NCI-H1417 treated with DMSO at 0.1 percent for 48 hours (cell line): Measurements from ENCODE around the gene HOXB9.

Experiments
- DNase-seq: peaks from one replicate; lab custom pipeline; 2025; lab: John Stamatoyannopoulos, UW

The HOXB9 gene

DNA sequence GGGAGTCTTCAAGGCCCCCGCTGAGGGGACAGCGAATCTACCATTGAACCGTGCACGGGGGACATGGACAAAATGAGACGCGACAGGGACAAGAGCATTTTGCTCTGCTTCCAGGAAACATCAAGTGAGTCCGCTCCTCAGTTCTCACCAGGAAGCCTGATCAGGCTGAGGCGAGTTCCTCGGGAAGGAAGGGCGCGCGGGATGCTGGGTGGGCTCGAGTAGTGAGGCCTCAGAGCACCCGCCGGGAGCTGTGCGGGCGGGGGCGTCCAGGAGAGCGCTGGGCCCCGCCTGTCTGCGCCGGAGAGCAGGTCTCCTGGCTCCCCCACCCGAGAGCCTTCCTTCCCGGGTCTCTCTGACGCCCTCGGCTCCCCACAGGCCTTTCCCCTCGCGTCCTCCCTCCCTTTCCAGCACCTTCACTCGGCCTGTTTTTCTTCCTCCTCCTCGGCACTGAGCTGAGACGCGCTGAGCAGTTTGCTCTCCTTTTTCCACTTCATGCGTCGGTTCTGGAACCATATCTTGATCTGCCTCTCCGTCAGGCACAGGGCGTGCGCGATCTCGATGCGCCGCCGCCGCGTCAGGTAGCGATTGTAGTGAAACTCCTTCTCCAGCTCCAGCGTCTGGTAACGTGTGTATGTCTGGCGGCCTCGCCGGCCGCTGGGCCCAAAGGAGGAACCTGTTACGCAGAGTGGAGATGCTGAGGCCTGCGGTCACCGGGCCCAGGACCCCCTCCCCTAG, 30.0 kb downstream of the HOXB9 start:
- DNase-seq = no peak

DNA sequence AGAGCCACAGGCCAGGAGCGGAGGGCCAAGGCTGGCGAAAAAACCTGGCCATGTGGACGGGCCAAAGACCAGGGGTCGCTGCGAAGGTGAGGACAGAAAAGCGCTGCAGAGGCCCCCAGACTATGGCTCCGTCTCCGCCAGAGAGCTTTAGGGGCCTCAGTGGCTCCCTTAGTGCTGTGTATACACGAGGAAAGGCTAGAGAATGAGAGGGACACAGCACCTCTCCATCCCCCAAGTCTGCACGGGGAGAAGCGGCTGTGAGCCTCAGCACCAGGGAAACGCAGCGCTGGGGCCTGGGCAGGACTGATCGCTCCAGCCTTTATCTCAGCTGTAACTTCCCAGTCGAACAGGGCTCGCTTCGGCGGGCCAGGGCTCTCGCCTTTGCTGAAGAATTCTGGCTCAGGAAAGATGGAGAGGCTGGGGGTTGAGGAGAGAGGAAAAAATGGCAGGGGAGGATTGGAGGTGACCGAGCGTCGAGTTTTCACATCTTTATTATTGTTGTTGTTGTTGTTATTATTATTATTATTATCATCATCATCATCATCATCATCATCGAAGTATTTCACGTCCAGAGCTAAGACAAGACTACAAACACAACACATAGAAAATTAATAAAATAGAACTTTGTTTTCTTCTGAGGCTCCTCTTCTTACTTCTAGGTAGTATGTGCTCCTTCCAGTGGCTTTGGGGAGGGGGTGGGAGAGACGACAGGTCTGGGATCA, 30.7 kb downstream of the HOXB9 start:
- no peak for DNase-seq

DNA sequence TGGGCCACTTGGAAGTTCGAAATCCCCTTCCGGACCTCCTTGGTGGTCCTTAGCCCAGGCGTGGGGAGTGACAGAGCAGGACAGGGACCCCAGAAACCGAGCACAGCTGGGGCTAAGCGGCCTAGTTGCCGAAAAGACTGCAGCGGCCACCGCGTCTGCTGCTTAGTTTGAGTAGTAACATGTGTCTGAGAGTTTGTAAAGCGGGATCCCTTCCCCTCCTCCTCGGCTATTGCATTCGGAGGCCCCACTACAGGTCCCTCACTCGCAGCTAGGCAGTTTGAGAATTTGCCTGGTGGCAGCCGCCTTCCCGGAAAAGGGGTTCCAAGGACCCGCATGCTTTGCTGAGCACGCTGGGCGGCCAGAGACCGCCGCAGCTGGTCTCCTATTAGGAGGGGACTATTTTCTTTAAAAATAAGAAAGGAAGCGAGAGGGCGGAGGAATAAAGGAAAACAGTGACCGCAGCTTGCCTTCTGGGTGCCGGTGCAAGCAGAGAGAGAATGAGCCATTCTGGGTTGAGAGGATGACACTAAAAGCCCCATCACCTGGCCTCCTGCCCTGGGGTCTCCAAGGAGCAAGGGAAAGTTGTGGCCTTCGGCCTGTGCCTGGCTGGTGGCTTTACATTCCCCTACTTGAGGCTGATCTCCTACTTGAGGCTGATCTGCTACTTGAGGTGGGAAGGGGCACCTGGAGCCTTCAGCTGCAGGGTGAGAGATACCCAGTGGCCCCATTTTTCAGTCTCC, 31.4 kb downstream of the HOXB9 start:
- DNase-seq = no peak

DNA sequence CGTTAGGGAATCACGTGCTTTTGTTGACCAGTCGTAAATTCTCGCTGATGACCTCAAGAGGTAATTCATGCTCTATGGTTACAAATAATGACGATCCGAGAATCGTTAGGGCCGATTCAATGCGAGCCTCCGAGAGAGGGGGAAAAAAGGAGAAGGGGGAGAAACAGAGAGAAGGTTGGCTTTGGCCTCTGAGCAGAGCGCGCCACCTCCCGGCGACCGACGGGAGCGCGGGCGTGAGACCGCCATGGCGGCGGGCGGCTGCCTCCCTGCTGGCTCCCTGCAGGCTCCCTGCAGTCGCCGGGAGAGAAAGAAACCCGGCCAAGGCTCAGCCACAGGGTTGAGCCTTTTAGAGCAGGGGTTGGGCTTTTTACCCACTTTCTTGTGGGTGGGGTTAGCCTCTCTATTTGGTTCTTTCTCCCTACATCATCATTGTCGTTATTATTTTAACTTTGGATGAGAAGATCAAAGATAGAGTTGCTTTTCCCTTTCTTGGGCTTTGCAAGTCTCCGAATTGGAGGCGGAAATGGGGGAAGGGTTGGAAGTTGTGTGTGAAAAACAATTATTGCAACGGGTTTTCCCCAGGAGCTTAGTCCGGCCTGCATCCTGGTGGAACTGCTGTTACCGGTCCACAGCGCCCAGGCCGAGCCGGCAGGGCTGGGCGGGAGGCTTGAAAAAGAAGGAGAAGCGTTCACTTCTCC, 32.2 kb downstream of the HOXB9 start:
- DNase-seq = peak; percentile 83

DNA sequence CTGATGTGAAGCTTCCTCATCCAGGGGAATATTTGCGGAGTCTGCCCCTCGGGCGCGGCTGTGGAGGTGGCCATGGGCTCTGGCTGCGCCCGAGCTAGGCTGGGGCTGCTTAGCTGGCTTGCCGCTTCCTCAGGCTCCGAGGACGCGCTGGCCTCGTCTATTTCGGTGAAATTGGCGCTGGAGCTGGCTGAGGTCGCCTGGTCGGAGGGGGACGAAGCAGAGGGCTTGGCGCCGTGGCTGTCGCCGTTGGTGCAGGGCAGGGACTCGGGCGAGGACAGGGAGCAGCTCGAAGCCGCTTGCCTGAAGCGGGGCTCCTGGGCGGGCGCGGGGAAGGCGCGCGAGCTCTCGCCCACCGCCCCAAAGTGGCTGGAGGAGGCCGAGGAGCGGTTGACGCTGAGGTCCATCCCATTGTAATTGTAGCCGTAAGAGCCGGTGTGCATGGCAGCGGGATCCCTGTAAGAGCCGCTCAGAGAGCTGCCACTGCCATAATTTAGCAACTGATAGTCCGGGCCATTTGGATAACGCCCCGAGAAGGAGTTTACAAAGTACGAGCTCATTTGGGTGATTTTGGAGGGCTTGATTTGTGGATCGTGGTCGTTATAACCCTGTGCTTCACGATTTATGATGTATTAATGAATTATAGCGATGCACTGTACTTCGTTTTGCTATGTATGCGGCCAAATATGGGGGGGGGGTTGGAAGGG, 32.9 kb downstream of the HOXB9 start, which contains the start of gene HOXB5:
Gene HOXB5 (minus strand): TSS at position 654 of the 704 bp plus-strand sequence. CDS start 97 bp downstream, at position 557.
- DNase-seq = no peak

DNA sequence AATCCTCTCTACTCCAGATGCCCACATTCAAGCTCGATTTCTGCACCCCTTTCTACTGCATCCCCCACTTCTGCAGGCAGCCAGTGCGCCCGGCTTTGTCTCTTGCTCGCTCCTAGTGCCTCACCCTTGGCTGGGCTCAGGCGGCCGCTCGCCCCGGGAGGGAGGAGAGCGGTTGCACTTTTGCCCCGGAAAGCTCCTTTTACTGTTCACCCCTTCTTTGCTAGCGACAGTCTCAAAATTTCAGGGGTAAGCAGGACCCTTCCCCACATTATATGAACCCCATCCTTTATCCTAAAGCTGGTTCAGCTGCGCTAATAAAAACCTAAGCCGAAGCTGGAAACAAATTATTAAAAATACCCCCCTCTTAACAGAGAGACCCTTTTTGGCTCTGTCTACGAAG, 33.6 kb downstream of the HOXB9 start:
- no peak for DNase-seq

DNA sequence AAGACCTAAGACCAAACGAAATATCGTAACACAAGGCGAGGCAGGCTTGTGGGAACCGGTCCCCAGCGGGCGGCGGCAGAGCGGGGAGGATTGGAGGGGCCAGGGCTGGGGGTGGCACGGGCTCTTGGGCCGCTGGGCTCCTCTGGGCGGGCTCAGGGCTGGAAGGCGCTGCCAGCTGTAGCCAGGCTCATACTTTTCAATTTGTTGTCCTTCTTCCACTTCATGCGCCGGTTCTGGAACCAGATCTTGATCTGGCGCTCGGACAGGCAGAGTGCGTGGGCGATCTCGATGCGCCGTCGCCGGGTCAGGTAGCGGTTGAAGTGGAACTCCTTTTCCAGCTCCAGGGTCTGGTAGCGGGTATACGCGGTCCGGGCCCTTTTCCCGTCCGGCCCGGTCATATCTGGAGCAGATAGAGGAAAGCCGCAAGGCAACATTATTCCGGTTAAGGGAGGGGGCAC, 34.1 kb downstream of the HOXB9 start:
- no peak for DNase-seq

DNA sequence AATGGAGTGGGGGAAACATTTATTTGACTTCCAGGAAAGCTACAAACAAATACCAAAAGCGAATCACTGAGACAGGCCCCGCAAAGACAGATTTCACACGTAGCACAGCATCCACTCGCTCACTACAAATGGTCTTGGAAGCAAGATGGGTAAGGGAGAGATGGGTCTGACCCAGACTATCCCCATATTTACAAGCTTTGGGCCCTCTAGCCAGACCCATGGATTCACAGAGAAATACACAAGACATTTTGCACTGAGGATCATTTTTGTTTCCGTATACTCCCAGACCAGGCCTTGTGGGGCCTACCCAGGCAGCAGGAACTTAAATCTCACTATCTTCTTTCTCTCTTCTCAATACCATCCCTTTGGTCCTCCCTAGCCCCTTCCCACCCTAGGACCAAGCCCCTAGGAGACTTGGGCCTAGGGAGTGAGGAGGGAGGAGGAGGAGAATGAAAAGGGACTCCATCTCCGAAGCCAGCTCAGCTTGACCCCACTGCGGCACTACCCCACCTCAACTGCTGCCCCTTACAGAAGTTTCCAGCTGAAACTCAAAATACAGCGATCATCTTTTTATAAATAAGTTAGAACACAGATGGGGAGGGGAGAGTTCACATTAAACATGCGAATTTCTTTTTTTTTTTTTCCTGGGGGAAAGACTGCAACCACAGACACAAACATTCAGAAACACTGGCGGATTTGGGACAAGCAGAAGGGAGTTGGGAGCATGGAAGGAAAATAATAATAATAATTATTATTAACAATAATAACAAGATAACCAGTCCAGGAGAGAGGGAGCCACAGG, 34.7 kb downstream of the HOXB9 start:
- no peak for DNase-seq

DNA sequence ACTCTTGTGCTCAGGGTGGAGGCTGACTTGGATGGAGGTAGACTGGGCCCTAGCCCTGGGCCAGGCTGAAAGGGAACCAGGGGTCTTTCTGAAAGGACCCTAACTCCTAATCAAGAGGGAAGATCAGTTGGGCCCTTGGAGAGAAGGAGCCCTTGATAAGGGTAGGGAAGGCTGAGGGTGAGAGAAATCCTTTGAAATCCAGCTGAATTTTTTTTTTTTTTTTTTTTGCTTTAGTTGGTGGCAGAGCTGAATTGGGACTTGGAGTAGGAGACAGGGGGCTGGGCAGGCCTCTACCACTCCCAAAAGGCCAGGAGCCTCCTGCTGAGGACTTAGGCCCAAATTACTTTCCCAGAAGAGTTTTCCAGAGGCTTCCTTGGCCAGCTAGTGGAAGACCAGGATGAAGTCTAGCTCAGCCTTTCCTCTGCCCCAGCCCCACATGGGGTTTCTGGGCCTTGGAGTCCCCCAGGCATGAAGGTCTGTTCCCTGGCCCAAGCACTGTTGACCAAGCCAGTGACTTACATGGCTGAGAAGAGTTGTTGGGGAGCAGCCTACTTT, 35.5 kb downstream of the HOXB9 start:
- DNase-seq = no peak

DNA sequence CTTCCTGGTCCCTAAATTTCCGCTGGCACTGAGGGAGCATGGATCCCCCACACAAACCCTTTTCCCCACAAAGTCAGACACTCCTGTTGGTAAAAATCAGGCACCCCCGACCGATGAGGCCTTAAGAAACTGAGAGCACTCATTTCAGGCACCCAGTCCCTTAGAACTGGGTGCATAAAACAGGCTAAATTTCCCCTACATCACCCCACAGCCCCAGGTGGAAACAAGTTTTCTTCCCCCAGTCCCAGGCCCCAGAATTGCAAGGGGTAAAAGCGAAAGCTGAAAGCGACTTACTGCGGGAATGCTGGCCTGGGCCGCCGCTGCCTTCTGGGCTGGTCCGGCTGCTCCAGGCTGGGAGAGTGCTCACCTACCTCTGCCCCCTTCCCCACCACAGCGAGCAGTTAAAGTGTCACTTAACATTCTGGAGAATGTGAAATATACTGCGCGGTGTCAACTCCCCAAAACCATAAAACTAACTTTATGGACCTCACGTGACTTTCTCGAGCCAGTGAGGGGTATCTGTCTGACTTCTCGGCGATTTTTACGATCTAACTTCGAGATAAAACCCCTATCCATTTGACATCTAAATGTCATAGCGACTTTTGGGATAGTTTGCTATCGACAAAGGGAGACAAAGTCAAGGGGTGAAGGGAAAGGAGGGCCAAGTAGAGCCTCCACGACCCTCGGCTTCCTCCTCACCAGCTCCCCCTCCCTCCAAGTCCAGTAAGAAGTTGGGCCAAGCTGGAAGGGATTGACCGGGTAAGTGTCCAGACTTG, 36.1 kb downstream of the HOXB9 start, which contains the start of gene HOXB3:
Gene HOXB3 (minus strand): TSS at position 411 of the 776 bp plus-strand sequence. CDS start 37,767 bp downstream, outside the sequence.
- DNase-seq = no peak

DNA sequence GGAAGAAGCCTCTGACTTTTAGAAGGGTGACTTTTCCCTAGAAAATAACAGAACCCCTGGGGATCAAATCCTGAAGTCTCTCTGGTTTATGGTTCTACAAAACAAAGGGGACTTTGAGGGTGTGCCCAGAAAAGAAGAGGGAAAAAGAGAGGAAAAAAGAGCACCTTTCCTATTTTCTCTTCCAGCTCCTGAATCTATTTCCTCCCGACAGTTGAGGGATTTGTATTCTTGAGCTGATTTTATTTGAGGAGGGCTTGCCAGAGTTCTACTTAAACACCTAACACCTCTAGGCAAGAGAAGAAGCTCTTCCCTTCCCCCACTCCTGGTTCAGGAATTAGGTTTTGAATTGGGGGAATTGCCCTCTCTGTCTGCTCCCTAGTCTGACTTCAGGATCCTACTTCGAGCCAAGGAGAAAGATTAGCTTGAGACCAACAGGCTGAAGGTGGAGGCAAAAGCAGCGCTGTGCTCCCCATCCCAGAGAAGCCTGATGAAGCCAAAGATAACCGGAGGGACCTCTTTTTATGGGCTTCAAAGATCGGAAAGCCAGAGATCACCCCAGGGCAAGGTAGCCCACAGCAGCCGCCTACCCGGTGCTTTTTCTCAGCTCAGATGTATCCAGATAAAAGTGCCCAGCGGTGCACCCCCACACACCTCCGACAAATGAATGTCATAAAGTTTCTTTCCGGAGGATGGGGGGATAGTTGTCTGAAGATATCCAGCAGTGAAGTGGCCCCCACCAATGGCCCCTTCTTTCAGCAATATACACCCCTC, 36.9 kb downstream of the HOXB9 start:
- no peak for DNase-seq

DNA sequence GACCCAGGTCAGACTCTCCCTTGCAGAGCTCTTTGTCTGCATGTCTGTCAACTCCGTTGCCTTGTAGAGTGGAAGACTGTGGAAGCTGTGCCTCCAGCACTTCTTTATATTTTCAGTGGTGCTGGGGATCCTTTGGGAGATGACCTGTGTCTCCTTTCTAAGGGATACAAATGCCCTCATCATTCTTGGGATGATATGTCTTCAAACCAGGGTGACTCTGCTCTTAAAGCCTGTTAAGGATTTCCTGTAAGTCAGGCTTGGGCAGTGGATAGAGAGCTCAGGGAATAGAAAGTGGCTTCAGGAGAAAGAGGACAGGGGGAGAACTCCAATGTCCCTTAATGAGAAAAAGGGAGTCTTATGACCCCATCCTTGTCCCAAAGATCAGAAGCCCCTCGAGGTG, 37.6 kb downstream of the HOXB9 start:
- no peak for DNase-seq

DNA sequence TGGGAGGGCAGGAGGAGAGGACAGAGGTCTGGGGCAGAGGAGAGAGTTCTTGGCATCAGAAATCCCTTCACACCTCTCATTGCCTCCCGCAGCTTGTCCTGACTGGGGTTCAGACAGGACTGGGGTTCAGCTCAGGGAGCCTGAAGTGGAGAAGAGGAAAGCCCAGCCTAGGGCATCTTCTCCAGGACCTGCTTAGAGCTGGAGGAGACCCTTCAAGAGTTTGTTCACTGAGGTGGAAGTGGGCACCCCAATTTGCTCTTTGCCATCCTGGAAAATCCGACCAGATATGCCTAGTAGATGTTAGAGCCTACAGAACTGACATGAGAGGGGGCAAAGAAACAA, 38.1 kb downstream of the HOXB9 start:
- DNase-seq = no peak

DNA sequence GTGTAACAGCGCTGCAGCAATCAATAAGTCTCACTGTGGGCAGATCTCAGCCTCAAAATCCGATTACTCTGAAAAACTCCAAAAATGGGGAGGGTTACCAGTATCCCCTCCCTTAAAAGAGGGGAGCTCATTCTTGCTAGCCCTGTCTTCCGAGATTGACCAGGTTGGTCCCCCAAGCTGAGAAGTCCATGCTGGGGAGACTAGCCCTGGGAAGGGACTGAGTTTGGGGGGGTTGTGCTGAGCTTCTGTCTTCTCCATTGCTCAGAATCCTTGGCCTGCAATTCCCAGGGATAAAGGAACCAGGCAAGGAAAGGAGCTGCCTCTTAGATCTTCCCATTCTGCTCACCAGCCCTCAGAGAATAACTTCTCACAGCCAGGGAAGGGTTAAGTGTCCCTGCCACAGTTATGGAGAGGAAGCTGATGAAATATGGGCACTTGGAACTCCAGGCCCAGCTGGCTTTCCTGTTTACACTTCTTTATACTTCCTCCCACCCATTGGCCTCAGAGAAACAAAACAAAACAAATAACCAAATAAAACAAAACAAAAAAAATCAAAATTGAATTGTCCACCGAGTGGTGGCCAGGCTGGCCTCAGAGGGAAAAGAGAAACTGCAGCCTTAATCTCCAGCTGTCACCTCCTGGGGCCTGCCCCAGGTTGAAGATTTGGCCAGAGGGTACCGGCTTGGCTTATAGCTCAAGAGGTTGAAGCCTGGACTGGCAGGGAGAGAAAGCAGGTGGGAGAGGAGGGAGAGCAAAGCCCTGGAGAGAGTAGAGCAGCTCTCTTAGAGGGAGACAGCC, 38.7 kb downstream of the HOXB9 start:
- DNase-seq = no peak

DNA sequence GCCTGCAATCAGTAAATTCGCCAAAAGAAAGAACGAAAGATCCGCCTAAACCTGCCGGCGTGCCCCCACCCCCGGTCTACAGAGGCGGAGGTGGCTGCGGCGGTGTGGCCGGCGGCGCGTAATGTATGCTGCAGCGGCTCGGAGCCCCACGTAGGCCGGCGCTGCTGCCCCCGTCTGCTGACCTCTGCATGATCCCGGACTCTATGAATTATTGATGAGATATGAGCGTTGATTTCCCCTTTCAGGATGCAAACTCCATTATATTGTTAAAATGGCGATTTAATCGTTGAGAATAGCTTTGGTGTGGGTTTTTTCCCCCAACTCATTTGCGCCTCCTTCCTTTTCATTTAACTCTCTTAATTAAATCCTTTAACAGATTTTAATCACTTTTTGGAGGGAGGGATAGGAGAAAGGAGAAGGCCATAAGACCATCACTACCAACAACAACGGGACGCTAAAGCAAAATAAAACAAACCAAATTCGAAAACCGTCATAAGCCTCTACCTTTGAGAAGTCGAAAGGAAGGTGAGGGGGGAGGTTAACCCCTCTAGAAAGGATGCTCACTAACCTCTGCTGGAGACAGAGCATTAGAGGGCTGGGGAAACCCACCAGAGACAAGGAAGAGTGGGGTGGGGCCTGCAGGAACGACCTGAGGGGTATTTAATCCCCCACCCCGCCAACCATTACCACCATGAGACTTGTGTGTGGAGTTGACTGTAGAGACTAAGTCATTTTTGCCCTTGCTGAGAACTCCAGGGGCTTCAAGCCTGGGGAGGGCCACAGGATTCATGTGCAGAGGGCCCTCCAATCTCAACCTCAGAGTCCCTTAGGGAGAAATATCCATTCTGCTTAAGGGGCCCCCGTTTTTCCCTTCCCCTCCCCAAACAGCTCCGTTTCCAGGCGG, 39.6 kb downstream of the HOXB9 start:
- no peak for DNase-seq

DNA sequence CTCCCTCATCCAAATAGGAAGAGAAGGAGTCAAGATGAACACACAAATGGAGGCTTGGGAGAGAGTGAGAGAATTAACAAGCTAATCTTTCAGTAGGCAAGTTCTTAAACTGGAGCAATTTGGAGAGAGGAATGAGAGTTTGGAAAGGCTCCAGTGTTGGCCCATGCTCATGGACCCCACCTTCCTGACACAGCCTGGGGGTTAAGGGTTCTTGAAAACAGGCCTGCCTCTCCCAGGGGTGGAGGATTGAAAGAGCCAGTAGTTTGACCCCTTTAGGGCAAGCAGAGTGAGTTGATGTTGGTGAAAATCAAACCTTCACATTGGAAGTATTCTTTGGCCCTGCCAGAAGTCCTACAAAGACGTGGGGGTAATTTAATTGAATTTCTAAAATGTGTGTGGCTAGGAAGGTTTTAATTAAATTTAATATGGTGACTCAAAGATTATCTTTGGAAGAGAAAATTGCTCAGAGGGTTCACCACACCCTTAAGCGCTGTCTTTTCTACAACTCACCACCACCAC, 41.9 kb downstream of the HOXB9 start:
- DNase-seq = no peak
